ENCODE results near the gene CPNE4.

DNA sequence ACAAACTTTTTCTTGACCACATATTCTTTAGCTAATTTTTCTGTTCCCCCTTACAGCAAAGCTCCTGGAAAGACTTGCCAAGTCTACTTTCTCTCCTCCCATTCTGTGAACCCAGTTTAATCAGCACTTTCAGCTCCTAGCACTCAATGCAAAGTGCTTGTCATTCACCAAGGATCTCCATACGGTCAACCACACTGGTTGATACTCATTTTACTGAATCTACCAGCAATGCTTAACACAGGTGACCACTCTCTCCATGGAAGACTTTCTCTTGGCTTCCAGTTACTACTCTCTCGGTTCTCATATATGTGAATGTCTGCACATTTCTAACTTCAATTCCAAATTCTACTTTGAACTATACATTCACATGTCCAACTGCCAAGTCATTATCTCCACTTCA lies 543.7 kb downstream of the CPNE4 start:
- TF ChIP-seq POLR2A (IDR thresholded peaks at IDR 0.05; ENCODE audit: low read depth, low read length) (no peak), POLR2AphosphoS5 (IDR thresholded peaks at IDR 0.05; ENCODE audit: low read depth, low read length) (no peak), SPI1 (IDR thresholded peaks at IDR 0.05; ENCODE audit: low read depth, low read length) (no peak), PAX5 (IDR thresholded peaks at IDR 0.05; ENCODE audit: insufficient read depth, low read length, severe bottlenecking) (no peak)

Measured in GM12891 (cell line).